ENCODE data around the gene CRYGB. TPM values are rescaled to one million over a fixed set of nuclear protein-coding genes. Genes with fewer than 3 reads are reported as not detected.

Gene CRYGB
- total RNA-seq, 1 donor from 2014 or later, result not detected

GRCh38 chr2:208189069-208189809 is 43.3 kb upstream of the CRYGB start:
- no peak overlapping the region for H3K4me3 Mint-ChIP-seq (ENCODE audit: unreplicated experiment)
- H3K27me3 Mint-ChIP-seq (ENCODE audit: unreplicated experiment), result no peaks in the 10 kb centered on the region
- no peak for DNase-seq
- H3K4me1 Mint-ChIP-seq (ENCODE audit: low read depth, unreplicated experiment), result peaks cover 16% of the 10 kb centered on the region
- TF ChIP-seq, protein P1, sequence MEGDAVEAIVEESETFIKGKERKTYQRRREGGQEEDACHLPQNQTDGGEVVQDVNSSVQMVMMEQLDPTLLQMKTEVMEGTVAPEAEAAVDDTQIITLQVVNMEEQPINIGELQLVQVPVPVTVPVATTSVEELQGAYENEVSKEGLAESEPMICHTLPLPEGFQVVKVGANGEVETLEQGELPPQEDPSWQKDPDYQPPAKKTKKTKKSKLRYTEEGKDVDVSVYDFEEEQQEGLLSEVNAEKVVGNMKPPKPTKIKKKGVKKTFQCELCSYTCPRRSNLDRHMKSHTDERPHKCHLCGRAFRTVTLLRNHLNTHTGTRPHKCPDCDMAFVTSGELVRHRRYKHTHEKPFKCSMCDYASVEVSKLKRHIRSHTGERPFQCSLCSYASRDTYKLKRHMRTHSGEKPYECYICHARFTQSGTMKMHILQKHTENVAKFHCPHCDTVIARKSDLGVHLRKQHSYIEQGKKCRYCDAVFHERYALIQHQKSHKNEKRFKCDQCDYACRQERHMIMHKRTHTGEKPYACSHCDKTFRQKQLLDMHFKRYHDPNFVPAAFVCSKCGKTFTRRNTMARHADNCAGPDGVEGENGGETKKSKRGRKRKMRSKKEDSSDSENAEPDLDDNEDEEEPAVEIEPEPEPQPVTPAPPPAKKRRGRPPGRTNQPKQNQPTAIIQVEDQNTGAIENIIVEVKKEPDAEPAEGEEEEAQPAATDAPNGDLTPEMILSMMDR (IDR thresholded peaks at IDR 0.05; ENCODE audit: partially characterized antibody, unreplicated experiment), result no peak
- H3K36me3 Mint-ChIP-seq (ENCODE audit: unreplicated experiment), result no peaks in the 10 kb centered on the region
- H3K27ac Mint-ChIP-seq (ENCODE audit: unreplicated experiment), result peak overlapping the region; percentile 38
- peaks cover 4% of the 10 kb centered on the region for H3K9me3 Mint-ChIP-seq (ENCODE audit: unreplicated experiment)

- Mint-ChIP-seq H3K27me3 (ENCODE audit: unreplicated experiment) (no peaks in the 10 kb centered on the region), H3K27ac (ENCODE audit: unreplicated experiment) (no peak overlapping the region), H3K4me3 (ENCODE audit: unreplicated experiment) (no peak overlapping the region), H3K36me3 (ENCODE audit: unreplicated experiment) (no peaks in the 10 kb centered on the region), H3K4me1 (ENCODE audit: low read depth, unreplicated experiment) (peaks cover 16% of the 10 kb centered on the region), H3K9me3 (ENCODE audit: unreplicated experiment) (peaks cover 4% of the 10 kb centered on the region)
- no peak for DNase-seq
- TF ChIP-seq, protein P1 (IDR thresholded peaks at IDR 0.05; ENCODE audit: partially characterized antibody, unreplicated experiment), result no peak
Observed at GRCh38 chr2:208186893-208187292, 40.9 kb upstream of the CRYGB start.

- Mint-ChIP-seq H3K4me3 (ENCODE audit: unreplicated experiment) (no peak overlapping the region), H3K4me1 (ENCODE audit: low read depth, unreplicated experiment) (peaks cover 16% of the 10 kb centered on the region), H3K27ac (ENCODE audit: unreplicated experiment) (no peak overlapping the region), H3K27me3 (ENCODE audit: unreplicated experiment) (no peaks in the 10 kb centered on the region), H3K9me3 (ENCODE audit: unreplicated experiment) (peaks cover 4% of the 10 kb centered on the region), H3K36me3 (ENCODE audit: unreplicated experiment) (no peaks in the 10 kb centered on the region)
- DNase-seq, result no peak
- TF ChIP-seq, protein P1 (IDR thresholded peaks at IDR 0.05; ENCODE audit: partially characterized antibody, unreplicated experiment), result no peak
Observed at GRCh38 chr2:208186465-208186864, 40.5 kb upstream of the CRYGB start.

- no peaks in the 10 kb centered on the region for H3K9me3 Mint-ChIP-seq (ENCODE audit: unreplicated experiment)
- no peak overlapping the region for H3K27ac Mint-ChIP-seq (ENCODE audit: unreplicated experiment)
- H3K4me1 Mint-ChIP-seq (ENCODE audit: low read depth, unreplicated experiment), result no peaks in the 10 kb centered on the region
- no peak for DNase-seq
- TF ChIP-seq, protein P1 (IDR thresholded peaks at IDR 0.05; ENCODE audit: partially characterized antibody, unreplicated experiment), result no peak
- H3K4me3 Mint-ChIP-seq (ENCODE audit: unreplicated experiment), result no peak overlapping the region
- H3K27me3 Mint-ChIP-seq (ENCODE audit: unreplicated experiment), result no peaks in the 10 kb centered on the region
- H3K36me3 Mint-ChIP-seq (ENCODE audit: unreplicated experiment), result no peaks in the 10 kb centered on the region
Observed at GRCh38 chr2:208183972-208184705, 38.2 kb upstream of the CRYGB start.

DNA sequence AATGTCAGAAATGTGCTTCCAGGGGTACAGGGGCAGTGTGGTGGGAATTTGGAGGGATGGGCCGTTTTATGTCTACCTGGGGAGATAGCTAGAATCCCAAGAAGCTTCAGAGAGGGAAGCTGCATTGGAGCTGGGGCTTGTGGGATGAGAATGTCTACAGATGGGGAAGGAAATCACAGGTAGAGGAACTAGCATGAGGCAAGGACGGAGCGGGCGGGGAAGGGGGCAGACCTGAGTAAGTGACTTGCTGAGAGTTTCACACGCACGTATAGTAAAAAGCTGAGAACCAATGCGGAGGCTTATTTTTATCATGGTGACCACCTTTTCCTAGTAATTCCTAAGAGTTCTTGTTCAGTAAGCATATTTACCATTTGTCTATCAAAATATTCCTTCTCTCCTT is 37.6 kb upstream of the CRYGB start:
- H3K27me3 Mint-ChIP-seq (ENCODE audit: unreplicated experiment), result no peaks in the 10 kb centered on the region
- H3K4me1 Mint-ChIP-seq (ENCODE audit: low read depth, unreplicated experiment), result no peaks in the 10 kb centered on the region
- H3K4me3 Mint-ChIP-seq (ENCODE audit: unreplicated experiment), result no peak overlapping the region
- H3K9me3 Mint-ChIP-seq (ENCODE audit: unreplicated experiment), result no peaks in the 10 kb centered on the region
- H3K36me3 Mint-ChIP-seq (ENCODE audit: unreplicated experiment), result no peaks in the 10 kb centered on the region
- TF ChIP-seq, protein P1 (IDR thresholded peaks at IDR 0.05; ENCODE audit: partially characterized antibody, unreplicated experiment), result no peak
- H3K27ac Mint-ChIP-seq (ENCODE audit: unreplicated experiment), result no peak overlapping the region
- no peak for DNase-seq

Data from glutamatergic neuron (in vitro differentiated cells).